ENCODE results near the gene ALKBH7. TPM values are rescaled to one million over a fixed set of nuclear protein-coding genes. Genes with fewer than 3 reads are reported as not detected.
"Not testable (repeated sequence)": the region's sequence is repeated elsewhere in the genome, so short reads cannot be mapped to it uniquely, and the experiment has no call there.

Gene ALKBH7
- total RNA-seq, 1 experiment from 2014 or later = 27.2 TPM

- no peaks in the 10 kb centered on the region for H3K27me3 Mint-ChIP-seq (ENCODE audit: unreplicated experiment)
- no peak within 1 kb of the TSS for H3K4me3 Mint-ChIP-seq (ENCODE audit: low read depth, unreplicated experiment)
- no peak for TF ChIP-seq CTCF (IDR thresholded peaks at IDR 0.05; ENCODE audit: unreplicated experiment)
- no peak within 1 kb of the TSS for H3K27ac Mint-ChIP-seq (ENCODE audit: unreplicated experiment)
- no peaks in the 10 kb centered on the region for H3K4me1 Mint-ChIP-seq (ENCODE audit: low read depth, unreplicated experiment)
- BruUV-seq (replicated peaks) = no TSS peak
- intact Hi-C loops (cut with micrococcal nuclease; ENCODE audit: unreplicated experiment) = no loop called here
- CTCF ChIA-PET = interaction anchor here (0.6 kb wide), 1 partner anchor 352 kb away, joined by 5 read pairs; no protein-coding TSS in a partner anchor
- DNase-seq = peak; percentile 43
- H3K36me3 Mint-ChIP-seq (ENCODE audit: insufficient read depth, unreplicated experiment) = no peaks in the 10 kb centered on the region
- no peaks in the 10 kb centered on the region for H3K9me3 Mint-ChIP-seq (ENCODE audit: low read depth, unreplicated experiment)
These were observed 39.2 kb upstream of the ALKBH7 start, which contains the start of gene ACER1 for GRCh38 chr19:6333439-6333838. ACER1 (minus strand) TSS chr19:6333612; CDS start chr19:6333551, 61 bp downstream.

- no TSS peak for BruUV-seq (replicated peaks)
- CTCF ChIA-PET = no interaction called here
- intact Hi-C loops (cut with micrococcal nuclease; ENCODE audit: unreplicated experiment) = no loop called here
These were observed 37.9 kb upstream of the ALKBH7 start for GRCh38 chr19:6334490-6335285.

GRCh38 chr19:6340493-6341201, 31.9 kb upstream of the ALKBH7 start:
- no peak overlapping the region for H3K27ac Mint-ChIP-seq (ENCODE audit: unreplicated experiment)
- BruUV-seq (replicated peaks) = no TSS peak
- peaks cover 3% of the 10 kb centered on the region for H3K9me3 Mint-ChIP-seq (ENCODE audit: low read depth, unreplicated experiment)
- H3K4me3 Mint-ChIP-seq (ENCODE audit: low read depth, unreplicated experiment) = no peak overlapping the region
- DNase-seq = no peak
- CTCF ChIA-PET = interaction anchor here (0.5 to 0.6 kb wide), 2 partner anchors 11 to 95 kb away, joined by 3 to 4 read pairs; no protein-coding TSS in a partner anchor
- no peaks in the 10 kb centered on the region for H3K27me3 Mint-ChIP-seq (ENCODE audit: unreplicated experiment)
- no peaks in the 10 kb centered on the region for H3K36me3 Mint-ChIP-seq (ENCODE audit: insufficient read depth, unreplicated experiment)
- intact Hi-C loops (cut with micrococcal nuclease; ENCODE audit: unreplicated experiment) = no loop called here
- no peaks in the 10 kb centered on the region for H3K4me1 Mint-ChIP-seq (ENCODE audit: low read depth, unreplicated experiment)
- TF ChIP-seq CTCF (IDR thresholded peaks at IDR 0.05; ENCODE audit: unreplicated experiment) = no peak

More at GRCh38 chr19:6334490-6335285, 37.9 kb upstream of the ALKBH7 start:
- no peak for DNase-seq
- Mint-ChIP-seq H3K36me3 (ENCODE audit: insufficient read depth, unreplicated experiment) (no peaks in the 10 kb centered on the region), H3K9me3 (ENCODE audit: low read depth, unreplicated experiment) (no peaks in the 10 kb centered on the region), H3K4me3 (ENCODE audit: low read depth, unreplicated experiment) (no peak overlapping the region), H3K4me1 (ENCODE audit: low read depth, unreplicated experiment) (no peaks in the 10 kb centered on the region), H3K27ac (ENCODE audit: unreplicated experiment) (no peak overlapping the region), H3K27me3 (ENCODE audit: unreplicated experiment) (no peaks in the 10 kb centered on the region)
- TF ChIP-seq CTCF (IDR thresholded peaks at IDR 0.05; ENCODE audit: unreplicated experiment) = no peak

GRCh38 chr19:6343462-6343861, 29.1 kb upstream of the ALKBH7 start:
- no TSS peak for BruUV-seq (replicated peaks)
- H3K4me1 Mint-ChIP-seq (ENCODE audit: low read depth, unreplicated experiment) = no peaks in the 10 kb centered on the region
- TF ChIP-seq CTCF (IDR thresholded peaks at IDR 0.05; ENCODE audit: unreplicated experiment) = no peak
- intact Hi-C loops (cut with micrococcal nuclease; ENCODE audit: unreplicated experiment) = no loop called here
- peaks cover 25% of the 10 kb centered on the region for H3K27me3 Mint-ChIP-seq (ENCODE audit: unreplicated experiment)
- H3K27ac Mint-ChIP-seq (ENCODE audit: unreplicated experiment) = no peak overlapping the region
- CTCF ChIA-PET = no interaction called here
- H3K4me3 Mint-ChIP-seq (ENCODE audit: low read depth, unreplicated experiment) = no peak overlapping the region
- no peak for DNase-seq
- H3K36me3 Mint-ChIP-seq (ENCODE audit: insufficient read depth, unreplicated experiment) = no peaks in the 10 kb centered on the region
- peaks cover 3% of the 10 kb centered on the region for H3K9me3 Mint-ChIP-seq (ENCODE audit: low read depth, unreplicated experiment)

- H3K36me3 Mint-ChIP-seq (ENCODE audit: insufficient read depth, unreplicated experiment); DNase-seq; H3K4me1 Mint-ChIP-seq (ENCODE audit: low read depth, unreplicated experiment); intact Hi-C loops (cut with micrococcal nuclease; ENCODE audit: unreplicated experiment); CTCF ChIA-PET; BruUV-seq (replicated peaks); H3K4me3 Mint-ChIP-seq (ENCODE audit: low read depth, unreplicated experiment); H3K27ac Mint-ChIP-seq (ENCODE audit: unreplicated experiment); H3K9me3 Mint-ChIP-seq (ENCODE audit: low read depth, unreplicated experiment): not testable (repeated sequence)
- H3K27me3 Mint-ChIP-seq (ENCODE audit: unreplicated experiment) = peaks cover 40% of the 10 kb centered on the region
These were observed 23.3 kb upstream of the ALKBH7 start for GRCh38 chr19:6349271-6349670.
